ENCODE data around the gene ESYT2.

ESYT2 gene

GRCh38 chr7:158834878-158835784, 5.8 kb upstream of the ESYT2 start:
- in situ Hi-C loops (cut with MboI; ENCODE audit: low sequenced_read_pairs, unreplicated experiment), result no loop called here
- no peak for DNase-seq (ENCODE audit: low spot score)
- TF ChIP-seq, protein P1, sequence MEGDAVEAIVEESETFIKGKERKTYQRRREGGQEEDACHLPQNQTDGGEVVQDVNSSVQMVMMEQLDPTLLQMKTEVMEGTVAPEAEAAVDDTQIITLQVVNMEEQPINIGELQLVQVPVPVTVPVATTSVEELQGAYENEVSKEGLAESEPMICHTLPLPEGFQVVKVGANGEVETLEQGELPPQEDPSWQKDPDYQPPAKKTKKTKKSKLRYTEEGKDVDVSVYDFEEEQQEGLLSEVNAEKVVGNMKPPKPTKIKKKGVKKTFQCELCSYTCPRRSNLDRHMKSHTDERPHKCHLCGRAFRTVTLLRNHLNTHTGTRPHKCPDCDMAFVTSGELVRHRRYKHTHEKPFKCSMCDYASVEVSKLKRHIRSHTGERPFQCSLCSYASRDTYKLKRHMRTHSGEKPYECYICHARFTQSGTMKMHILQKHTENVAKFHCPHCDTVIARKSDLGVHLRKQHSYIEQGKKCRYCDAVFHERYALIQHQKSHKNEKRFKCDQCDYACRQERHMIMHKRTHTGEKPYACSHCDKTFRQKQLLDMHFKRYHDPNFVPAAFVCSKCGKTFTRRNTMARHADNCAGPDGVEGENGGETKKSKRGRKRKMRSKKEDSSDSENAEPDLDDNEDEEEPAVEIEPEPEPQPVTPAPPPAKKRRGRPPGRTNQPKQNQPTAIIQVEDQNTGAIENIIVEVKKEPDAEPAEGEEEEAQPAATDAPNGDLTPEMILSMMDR (IDR thresholded peaks at IDR 0.05; ENCODE audit: borderline replicate concordance, control extremely low read depth, extremely low read depth, insufficient read depth, missing control alignments), result no peak

- TF ChIP-seq, protein P1 (IDR thresholded peaks at IDR 0.05; ENCODE audit: borderline replicate concordance, control extremely low read depth, extremely low read depth, insufficient read depth, missing control alignments), result no peak
- DNase-seq (ENCODE audit: low spot score), result no peak
- in situ Hi-C loops (cut with MboI; ENCODE audit: low sequenced_read_pairs, unreplicated experiment), result no loop called here
Observed at GRCh38 chr7:158832994-158833393, 3.7 kb upstream of the ESYT2 start.

DNA sequence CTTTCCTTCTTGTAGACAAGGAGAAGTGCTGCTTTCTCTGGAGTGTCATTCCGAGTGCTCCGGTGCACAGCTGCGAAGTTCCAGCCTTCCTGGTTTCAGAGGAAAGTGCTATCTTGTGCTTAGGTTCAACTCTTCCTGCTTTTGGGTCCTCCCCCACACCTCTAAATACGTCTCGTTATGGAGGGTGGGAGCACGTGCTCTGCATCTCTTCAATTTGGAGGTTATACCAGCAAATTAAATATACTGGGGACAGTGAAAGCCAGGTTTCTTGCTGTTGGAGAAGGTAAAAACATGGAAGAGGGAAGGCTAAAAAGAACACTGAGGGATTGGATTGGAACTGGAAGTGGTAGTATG, 2.4 kb upstream of the ESYT2 start:
- TF ChIP-seq, protein P1 (IDR thresholded peaks at IDR 0.05; ENCODE audit: borderline replicate concordance, control extremely low read depth, extremely low read depth, insufficient read depth, missing control alignments), result no peak
- no peak for DNase-seq (ENCODE audit: low spot score)
- in situ Hi-C loops (cut with MboI; ENCODE audit: low sequenced_read_pairs, unreplicated experiment), result no loop called here

GRCh38 chr7:158830211-158830723, 958 bp upstream of the ESYT2 start:
- TF ChIP-seq, protein P1 (IDR thresholded peaks at IDR 0.05; ENCODE audit: borderline replicate concordance, control extremely low read depth, extremely low read depth, insufficient read depth, missing control alignments), result no peak
- no peak for DNase-seq (ENCODE audit: low spot score)
- in situ Hi-C loops (cut with MboI; ENCODE audit: low sequenced_read_pairs, unreplicated experiment), result no loop called here

DNA sequence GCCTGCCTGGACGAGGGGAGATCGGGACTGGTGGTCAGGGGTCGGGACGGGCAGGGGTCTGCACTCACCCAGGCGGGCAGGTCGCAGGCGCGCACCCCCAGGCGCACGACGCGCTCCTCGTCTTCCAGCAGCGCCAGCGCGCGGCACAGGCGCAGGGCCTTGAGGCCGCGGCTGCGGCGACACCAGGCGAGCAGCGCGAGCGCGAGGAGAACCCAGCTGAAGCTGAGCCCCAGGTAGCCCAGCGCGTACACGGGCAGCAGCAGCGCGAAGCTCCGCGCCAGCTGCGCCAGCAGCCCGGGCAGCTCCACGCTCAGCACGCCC, 328 bp downstream of the ESYT2 start:
- TF ChIP-seq, protein P1 (IDR thresholded peaks at IDR 0.05; ENCODE audit: borderline replicate concordance, control extremely low read depth, extremely low read depth, insufficient read depth, missing control alignments), result peak; percentile 15
- DNase-seq (ENCODE audit: low spot score), result peak; percentile 80
- in situ Hi-C loops (cut with MboI; ENCODE audit: low sequenced_read_pairs, unreplicated experiment), result no loop called here

DNA sequence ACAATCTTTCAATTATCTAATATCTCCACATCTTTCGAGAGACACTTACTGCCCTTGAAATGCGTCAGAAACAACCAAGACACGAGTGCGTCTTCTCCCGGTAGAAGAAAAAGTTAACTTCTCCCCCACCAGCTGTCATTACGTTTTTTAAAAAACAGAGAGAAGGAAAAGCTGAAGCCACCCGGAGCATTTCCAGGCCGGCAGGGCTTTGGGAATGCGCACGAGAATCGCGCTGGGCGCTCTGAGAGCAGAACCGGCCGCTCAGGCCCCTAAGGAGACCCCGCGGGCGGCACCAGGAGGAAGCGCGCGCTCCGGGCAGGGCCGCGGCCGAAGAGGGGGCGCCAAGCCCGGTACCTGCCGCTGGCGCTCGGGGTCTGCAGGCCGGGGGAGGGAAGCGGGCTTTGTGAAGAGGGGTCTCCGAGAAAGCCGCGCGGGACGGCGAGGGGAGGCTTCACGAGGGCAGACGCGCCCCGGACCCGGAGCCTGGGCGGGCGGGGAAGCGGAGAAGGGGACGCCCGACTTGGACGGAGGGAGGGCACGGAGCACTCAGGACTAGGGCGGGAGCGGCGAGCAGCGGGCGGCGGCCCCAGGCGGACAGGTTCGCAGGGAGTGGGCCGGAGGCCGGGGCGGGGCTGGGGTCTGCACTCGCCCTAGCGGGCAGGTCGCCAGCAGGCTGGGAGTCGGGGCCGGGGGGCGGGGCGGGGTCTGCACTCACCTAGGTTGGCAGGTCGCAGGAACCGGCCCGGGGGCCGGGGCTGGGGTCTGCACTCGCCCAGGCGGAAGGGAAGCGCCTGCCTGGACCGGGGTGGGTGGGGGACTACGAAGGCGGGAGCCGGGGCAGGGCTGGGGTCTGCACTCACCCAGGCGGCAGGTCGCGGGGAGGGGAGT, 932 bp downstream of the ESYT2 start:
- TF ChIP-seq, protein P1 (IDR thresholded peaks at IDR 0.05; ENCODE audit: borderline replicate concordance, control extremely low read depth, extremely low read depth, insufficient read depth, missing control alignments), result no peak
- peak; percentile 46 for DNase-seq (ENCODE audit: low spot score)
- in situ Hi-C loops (cut with MboI; ENCODE audit: low sequenced_read_pairs, unreplicated experiment), result no loop called here

All from GM13976 (cell line).